GM20000 (cell line): Measurements from ENCODE around the gene RAB21.

Experiments
- DNase-seq: peaks from one replicate; pipeline ENCODE4 v3.0.0; 2012; ENCODE audit warnings: low spot score
- TF ChIP-seq, protein P1 (sequence below): IDR thresholded peaks from 2 replicates; pipeline ENCODE4 v1.5.1; 2012; ENCODE audit warnings: mild to moderate bottlenecking, control low read depth; ENCODE audit errors: extremely low read depth, missing control alignments

Gene RAB21

DNA sequence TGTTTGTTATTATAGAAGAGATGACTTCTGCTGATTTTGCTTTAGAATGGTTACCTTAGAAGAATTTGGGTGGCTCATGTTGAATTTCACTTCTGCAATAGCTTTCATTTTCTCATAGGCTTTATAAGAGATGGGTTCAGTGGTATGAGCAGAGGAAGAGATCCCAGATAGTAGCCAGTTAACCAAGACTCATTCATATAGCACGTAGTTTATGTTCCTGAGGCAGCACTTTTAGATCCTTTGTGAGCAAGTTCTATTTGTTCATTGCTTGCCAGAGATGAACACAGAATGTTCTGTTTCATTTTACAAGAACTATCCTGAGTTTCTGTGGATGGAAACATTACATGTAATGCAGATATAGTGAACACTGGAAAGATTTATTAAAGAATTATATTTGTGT, 32.2 kb downstream of the RAB21 start:
- no peak for DNase-seq
- TF ChIP-seq, protein P1, sequence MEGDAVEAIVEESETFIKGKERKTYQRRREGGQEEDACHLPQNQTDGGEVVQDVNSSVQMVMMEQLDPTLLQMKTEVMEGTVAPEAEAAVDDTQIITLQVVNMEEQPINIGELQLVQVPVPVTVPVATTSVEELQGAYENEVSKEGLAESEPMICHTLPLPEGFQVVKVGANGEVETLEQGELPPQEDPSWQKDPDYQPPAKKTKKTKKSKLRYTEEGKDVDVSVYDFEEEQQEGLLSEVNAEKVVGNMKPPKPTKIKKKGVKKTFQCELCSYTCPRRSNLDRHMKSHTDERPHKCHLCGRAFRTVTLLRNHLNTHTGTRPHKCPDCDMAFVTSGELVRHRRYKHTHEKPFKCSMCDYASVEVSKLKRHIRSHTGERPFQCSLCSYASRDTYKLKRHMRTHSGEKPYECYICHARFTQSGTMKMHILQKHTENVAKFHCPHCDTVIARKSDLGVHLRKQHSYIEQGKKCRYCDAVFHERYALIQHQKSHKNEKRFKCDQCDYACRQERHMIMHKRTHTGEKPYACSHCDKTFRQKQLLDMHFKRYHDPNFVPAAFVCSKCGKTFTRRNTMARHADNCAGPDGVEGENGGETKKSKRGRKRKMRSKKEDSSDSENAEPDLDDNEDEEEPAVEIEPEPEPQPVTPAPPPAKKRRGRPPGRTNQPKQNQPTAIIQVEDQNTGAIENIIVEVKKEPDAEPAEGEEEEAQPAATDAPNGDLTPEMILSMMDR, result no peak

DNA sequence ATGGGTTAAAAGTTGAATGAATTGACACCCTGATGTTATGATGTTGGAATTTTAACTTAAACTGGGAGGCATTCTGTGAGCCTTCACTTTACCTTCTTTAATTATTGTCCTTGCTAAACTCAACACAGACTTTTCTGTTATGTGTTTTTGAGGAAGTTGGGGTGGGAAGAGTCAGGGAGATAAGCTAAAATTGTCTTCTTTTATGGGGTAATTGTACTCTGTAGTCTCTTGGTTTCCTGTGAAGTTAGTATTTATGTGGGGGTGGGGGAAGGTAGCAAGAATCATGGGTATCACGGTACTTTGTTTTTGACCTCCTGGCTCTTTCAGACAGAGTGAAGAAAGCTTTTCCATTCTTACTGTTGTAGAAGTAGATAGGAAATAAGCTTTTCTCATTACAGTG, 32.9 kb downstream of the RAB21 start:
- no peak for DNase-seq

DNA sequence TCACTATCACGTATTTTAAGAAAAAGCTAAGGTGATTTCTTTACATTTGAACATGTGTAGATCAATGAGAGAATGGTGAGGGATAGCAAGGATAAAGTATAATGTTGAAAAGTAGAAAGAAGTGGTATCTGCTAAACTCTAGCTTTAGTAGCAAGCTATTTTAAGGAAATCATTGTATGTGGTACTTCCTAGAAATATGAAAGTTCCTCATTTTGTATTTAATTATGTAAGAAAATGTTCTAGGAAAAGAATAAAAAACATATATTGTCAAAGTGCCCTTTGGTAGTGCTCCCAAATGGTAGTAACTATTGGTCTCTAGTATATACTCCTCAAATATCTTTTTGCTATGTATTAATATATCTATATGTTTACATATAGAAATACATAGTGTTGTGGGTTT, 35.7 kb downstream of the RAB21 start:
- no peak for DNase-seq
- TF ChIP-seq, protein P1, result no peak

More for the DNA sequence above, 32.9 kb downstream of the RAB21 start:
- TF ChIP-seq, protein P1, result no peak

DNA sequence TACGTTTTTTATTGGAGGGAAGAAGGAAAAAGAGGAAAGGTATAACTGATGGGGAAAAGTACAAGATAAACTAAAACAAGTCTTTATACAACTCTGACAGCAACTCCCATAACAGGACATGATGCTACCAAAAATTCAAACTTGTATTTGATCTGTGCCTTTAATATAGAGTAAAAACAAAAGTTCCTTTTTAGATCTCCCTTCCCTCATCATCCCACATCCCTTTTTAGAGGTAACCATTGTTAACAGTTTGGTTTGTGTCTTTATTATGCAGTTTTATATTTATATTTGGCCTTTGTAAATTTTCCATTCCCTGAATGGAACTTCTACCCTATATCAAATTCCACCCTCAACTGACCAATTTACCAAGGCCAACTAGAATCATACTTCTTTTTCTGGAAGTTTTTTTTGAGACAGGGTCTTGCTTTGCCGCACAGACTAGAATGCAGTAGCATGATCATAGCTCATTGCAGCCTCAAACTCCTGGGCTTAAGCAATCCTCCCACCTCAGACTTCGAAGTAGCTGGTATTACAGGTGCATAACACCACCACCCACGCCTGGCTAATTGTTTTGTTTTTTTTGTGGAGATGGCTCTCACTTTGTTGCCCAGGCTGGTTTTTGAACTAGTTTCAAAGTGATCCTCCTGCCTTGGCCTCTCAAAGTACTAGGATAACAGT, 36.9 kb downstream of the RAB21 start:
- TF ChIP-seq, protein P1, result no peak
- no peak for DNase-seq

DNA sequence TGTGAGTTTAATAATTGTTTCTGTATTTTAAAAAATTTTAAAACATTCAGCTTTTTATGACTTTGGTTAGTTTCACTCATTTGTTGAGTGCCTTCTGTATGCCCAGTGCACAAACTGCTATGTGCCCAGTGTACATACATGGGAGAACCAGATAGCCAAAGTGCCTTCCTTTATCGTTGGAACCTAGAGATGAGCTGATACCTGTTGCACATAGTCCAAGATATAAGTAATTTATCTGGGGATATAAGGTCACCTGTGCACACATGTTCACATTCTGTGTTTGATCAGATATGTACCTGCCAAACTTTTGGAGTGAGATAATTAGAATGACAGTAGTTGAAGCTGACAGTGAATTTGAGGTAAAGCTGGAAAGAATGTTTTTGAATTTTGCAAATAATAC, 37.9 kb downstream of the RAB21 start:
- TF ChIP-seq, protein P1, result no peak
- no peak for DNase-seq

DNA sequence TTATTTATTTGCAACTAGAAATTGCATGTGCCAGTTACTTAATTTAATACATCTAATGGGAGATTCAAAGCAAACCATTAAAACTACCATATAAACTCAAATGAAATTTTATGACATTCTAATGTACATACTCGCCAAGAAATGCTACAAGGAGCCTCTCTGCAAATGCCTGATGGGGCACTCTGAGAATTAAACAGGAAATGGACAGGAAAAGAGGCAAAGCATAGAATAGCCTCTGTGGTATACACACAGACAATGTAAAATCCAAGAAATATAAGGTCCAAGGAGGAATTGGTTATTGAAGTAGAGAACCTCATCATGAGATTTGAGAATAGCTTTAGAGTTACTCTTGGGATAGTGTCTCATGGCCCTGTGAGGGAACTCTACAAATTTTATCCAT, 41.2 kb downstream of the RAB21 start:
- TF ChIP-seq, protein P1, result no peak
- no peak for DNase-seq

DNA sequence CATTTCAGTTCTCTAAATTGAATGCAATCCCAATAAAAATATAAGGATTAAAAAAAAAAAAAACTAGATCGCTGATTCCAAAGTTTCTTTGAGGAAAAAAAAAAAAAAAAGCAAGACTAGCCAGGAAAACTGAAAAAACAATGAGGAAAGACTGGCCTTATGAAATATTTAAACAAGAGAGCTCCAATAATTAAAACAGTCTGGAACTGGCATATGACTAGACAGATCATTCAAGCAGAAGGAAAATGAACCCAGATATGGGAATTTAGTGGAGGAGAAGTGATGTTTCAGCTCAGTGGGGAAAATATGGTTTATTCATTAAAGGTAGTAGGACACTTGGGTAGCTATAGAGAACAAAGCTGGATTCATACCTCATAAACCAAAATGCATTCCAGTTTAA, 42.9 kb downstream of the RAB21 start:
- TF ChIP-seq, protein P1, result no peak
- no peak for DNase-seq
